K562 (cell line): Measurements from ENCODE around the gene TREX2.

ENCODE experiments used
- BACH1 ChIP-seq: fragments of 200-800 bp; sonication (Bioruptor generic); IDR thresholded peaks from 2 replicates; pipeline ENCODE4 v1.6.1; 2016; ENCODE audit warnings: missing genetic modification characterization, missing compliant biosample characterization
- BHLHE40 ChIP-seq: IDR thresholded peaks from 2 replicates; pipeline ENCODE4 v1.6.1; 2011; ENCODE audit warnings: low read length, improper control_type of control experiment
- CREBBP ChIP-seq: IDR thresholded peaks from one replicate; pipeline ENCODE4 v1.6.1; 2012; ENCODE audit warnings: low read depth, mild to moderate bottlenecking, control low read depth, inconsistent platforms, low read length
- KDM1A ChIP-seq, 2 experiments: fragments of 450-650 bp; IDR thresholded peaks; 2 replicates each; pipeline ENCODE4 v1.6.1; 2016; ENCODE audit warnings: mild to moderate bottlenecking in 2 of 2
- RFX5 ChIP-seq: IDR thresholded peaks from 2 replicates; pipeline ENCODE4 v1.6.1; 2011; ENCODE audit warnings: low read depth, mild to moderate bottlenecking, improper control_type of control experiment, low read length
- TCF7 ChIP-seq: sonication (generic); IDR thresholded peaks from 2 replicates; pipeline ENCODE4 v1.6.1; 2016; ENCODE audit warnings: antibody characterized with exemption, borderline replicate concordance
- USF2 ChIP-seq: sonication (generic); formaldehyde crosslinking; IDR thresholded peaks from 2 replicates; pipeline ENCODE4 v1.5.0; 2020; ENCODE audit warnings: missing genetic modification reagents
- ZNF121 ChIP-seq: sonication (generic); formaldehyde crosslinking; conservative IDR thresholded peaks from 2 replicates; pipeline ENCODE4 v1.8.0; 2022; ENCODE audit warnings: missing genetic modification reagents
- ZNF263 ChIP-seq: sonication (generic); formaldehyde crosslinking; IDR thresholded peaks from 2 replicates; pipeline ENCODE4 v1.8.0; 2022; ENCODE audit warnings: mild to moderate bottlenecking, missing genetic modification reagents, borderline replicate concordance

- no peak for TF ChIP-seq BHLHE40
- TF ChIP-seq TCF7 = no peak
- no peak for TF ChIP-seq CREBBP
- no peak for TF ChIP-seq BACH1 (tag)
- TF ChIP-seq USF2 (CRISPR knock-in tag) = no peak
- TF ChIP-seq ZNF121 (CRISPR knock-in tag) = no peak
- TF ChIP-seq ZNF263 = no peak
- TF ChIP-seq RFX5 = no peak
- no peak for TF ChIP-seq KDM1A (IDR thresholded peaks at IDR 0.05)
Measured at GRCh38 chrX:153456161-153456560, 10.3 kb upstream of the TREX2 start.
